Measurements from ENCODE around the gene NOM1.

The NOM1 gene

GRCh38 chr7:156985101-156985992, 35.8 kb downstream of the NOM1 start:
- no peak for DNase-seq

GRCh38 chr7:156986378-156986777, 36.9 kb downstream of the NOM1 start:
- DNase-seq, result no peak

- no peak for DNase-seq
Observed at GRCh38 chr7:156988343-156989185, 39.1 kb downstream of the NOM1 start.

DNA sequence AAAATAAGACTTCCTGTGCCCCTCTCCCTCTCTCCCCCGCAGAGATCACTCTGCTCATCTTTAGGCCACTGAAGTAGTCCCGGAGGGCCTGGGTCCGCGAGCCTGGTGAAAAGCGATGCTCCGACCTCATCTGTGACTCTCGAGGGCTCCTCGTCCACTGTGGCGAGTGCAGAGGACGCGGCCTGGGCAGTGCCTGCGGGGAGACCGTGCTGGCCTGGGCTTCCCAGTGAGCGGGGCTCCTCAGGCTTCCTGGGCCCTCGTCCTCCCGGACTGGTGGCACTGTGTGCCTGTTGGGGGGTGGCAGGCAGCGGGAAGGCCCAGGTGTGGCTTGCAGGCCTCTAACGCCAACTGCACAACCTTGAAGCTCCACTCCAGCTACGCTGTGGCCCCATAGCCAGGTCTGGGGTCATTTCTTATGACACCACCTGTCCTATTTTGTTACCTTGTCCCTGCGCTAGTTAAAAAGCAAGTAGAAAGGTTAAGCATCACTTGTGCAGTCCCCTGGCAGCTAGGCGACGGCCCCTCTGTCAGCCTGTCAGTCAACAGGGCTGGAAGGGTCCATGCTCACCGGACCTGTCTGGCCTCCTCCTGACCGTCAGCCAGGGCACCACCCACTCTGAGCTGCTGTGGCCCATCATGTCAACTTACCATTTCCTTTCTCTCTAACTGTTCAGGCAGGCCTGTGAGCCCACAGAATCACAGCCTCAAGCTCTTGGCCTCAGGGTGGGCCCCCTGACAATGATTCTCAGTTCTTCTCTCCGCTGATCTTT, 40.4 kb downstream of the NOM1 start:
- no peak for DNase-seq

GRCh38 chr7:156993021-156993924, 43.8 kb downstream of the NOM1 start:
- DNase-seq, result no peak

GRCh38 chr7:156993925-156994235, 44.4 kb downstream of the NOM1 start:
- DNase-seq, result no peak

DNA sequence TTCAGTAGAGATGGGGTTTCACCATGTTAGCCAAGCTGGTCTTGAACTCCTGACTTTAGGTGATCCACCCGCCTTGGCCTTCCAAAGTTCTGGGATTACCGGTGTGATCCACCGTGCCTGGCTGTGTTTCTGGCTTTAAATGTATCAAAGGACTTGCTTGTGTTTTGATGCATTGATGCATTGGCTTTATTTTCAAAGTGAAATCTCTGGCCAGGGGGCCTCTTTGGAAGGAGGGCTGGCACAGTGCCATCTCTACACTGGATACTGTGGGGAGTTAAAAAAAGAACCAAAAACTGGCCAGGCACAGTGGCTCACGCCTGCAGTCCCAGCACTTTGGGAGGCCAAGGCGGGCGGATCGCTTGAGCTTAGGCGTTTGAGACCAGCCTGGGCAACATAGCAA, 44.9 kb downstream of the NOM1 start:
- DNase-seq, result no peak

DNA sequence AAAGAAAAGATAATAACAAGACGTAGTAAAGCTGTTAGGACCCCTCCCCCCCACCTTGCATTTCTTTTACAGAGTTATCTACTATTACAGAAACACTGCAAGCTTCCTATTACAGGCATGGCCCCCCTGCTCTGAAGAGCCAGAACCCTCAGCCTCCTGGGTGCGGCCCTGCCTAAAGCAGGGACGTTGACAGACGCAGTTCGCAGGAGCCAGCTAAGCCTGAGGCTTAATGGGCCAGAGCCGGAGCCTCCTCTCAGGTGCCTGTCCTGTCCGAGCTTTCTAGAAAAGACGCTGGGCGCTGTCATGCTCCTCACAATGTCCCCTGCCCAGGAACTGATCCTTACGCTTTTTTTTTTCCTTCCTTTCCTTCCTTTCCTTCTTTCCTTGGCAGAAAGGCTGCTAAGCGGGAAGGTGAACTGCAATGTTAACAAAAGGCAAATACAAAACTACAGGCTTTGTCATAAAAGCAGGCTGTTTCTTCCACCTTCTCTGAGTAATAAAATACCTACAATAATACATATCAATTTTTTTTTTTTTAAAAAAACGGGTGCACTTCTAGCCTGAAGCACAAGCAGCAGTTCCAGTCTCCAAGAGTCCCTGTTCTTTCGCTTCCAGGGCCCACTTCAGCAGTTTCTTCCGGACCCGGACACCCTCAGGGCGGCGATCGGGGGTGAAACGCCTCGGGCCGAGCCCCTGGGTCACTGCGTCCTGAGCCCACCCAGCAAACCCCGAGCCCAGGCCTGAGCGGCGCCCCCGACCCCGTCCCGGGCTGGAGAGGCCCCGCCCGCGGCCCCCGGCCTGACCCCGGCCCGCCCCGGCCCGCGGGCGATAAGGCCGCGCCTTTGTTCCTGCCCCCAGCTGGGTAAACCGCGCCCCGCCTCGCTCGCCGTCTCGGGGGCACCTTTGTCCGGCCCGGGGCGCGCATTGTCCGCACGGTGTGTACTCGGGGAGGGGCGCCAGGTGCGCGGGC, 49.8 kb downstream of the NOM1 start:
- no peak for DNase-seq

- DNase-seq, result no peak
Observed at GRCh38 chr7:156999958-157000726, 50.6 kb downstream of the NOM1 start.

DNA sequence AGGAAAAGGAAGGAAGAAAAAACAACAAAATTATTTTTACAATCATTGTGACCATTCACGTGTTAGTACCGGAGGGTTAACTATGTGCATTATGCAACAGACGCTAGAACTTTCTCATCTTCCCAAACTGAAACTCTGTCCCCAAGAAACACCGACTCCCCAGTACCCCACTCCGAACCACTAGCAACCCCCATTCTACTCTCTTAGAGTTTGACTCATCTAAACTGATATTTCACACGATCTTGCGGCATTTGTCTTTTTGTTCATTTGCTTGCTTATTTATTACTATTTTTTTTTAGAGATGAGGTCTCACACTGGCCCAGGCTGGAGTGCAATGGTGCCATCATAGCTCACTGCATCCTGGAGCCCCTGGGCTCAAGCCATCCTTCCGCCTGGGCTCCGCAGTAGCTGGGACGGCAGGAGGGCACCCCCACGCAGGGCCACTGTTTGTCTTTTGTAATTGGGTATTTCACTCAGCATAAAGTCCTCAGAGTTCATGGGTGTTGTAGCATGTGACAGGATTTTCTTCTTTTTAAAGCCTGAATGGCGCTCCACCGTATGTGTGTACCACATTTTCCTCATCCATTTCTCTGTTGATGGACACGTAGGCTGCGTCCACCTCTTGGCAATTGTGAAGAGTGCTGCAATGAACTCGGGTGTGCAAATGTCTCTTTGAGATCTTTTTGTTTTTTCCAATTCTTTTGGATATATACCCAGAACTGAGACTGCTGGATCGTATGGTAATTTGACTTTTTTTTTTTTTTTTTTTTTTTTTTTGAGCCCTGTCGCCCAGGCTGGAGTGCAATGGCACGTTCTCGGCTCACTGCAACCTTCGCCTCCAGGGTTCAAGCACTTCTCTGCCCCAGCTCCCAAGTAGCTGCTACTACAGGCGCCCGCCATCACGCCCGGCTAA, 51.5 kb downstream of the NOM1 start:
- DNase-seq, result no peak

- DNase-seq, result no peak
Observed at GRCh38 chr7:157001920-157002818, 52.7 kb downstream of the NOM1 start.

- no peak for DNase-seq
Observed at GRCh38 chr7:157002819-157003421, 53.4 kb downstream of the NOM1 start.

- DNase-seq, result no peak
Observed at GRCh38 chr7:157003445-157003755, 53.9 kb downstream of the NOM1 start.

DNA sequence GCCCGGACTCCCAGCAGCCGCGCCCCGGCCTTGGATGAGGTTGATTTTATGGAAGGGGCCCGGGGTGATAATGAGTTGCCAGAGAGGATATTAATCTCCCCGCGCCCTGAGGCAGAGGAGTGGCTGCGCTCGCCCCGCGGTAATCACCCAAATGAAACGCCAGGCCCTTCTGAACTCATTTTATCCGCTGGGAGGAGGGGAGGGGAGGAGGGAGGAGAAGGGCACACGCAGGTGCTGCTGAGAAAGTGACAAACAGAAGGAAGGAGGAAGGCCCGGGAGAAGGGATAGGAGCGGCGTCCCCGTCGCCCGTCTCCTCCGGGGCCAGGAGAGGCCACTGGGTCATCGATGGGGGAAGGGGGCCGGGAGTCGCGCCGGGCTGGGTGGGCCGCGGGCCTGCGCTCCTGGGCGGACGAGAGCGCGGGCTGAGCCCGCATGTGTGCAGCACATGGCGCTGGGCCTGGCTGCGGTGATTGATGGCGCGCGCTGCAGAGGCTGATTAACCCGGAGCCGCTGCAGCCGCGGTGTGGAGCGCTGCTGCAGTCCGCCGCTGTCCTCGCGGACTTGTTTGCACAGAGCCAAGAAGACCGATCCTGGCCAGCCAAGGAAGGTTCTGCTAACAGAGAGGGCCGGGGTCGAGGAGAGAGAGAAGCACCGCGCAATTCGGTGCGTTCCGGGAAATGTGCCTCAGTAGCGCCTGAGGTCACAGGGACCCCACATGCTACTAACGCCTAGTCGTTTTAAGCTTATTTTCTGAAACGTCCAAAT, 54.4 kb downstream of the NOM1 start:
- no peak for DNase-seq

DNA sequence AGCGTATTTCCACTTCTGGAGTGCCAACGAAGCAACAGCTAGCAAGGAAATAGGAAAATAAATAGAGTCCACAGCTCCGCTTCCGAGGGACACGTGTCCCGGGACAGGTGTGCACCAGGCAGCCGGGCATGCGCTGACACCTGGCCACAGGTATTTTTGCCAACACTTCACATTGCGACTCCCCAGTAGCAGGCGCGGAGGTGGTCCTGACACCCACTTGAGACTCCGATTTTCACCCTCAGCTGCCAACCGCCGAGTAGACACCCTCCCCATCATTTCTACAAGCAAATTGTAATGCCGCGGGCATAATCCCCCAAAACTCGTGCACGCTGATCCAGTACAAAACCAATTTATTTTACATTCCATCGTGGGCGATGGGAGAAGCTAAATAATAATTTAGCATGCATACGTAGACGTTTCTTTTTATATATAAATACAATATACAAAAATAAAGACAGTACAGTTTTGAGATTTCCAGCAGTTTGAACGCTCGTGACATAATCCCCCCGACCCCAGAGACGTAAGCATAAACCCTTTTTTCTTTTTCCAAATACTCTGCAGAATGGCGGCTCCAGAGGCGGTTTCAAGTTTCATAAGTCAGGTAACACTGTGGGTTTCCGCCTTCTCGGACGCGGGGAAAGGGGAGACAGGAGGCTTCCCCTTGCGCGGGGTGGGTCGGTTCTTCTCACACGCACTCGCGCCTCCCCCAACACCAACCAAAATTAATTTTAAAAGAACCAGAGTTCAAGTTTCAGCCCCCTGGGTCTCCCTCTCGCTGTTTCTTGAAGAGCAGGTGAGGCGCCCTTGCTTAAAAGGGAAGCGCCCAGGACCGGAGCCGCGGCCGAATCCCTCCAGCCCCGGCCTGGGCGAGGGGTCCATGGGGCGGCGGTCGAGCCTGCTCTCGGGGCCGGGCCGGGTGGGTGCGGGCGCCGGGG, 55.3 kb downstream of the NOM1 start:
- DNase-seq, result no peak

Measured in NCI-H748 treated with DMSO at 0.1 percent for 48 hours (cell line).